Pancreas (tissue), 10 donors: ENCODE results near the gene PYURF. TPM values are rescaled to one million over a fixed set of nuclear protein-coding genes. Genes with fewer than 3 reads are reported as not detected.
A peak's percentile ranks its signal among the peaks of the same experiment; 100 is the strongest.

Source experiments
- ATAC-seq, 4 donors: fragments of 200-7000 bp; cut with Tn5 transposase; one replicate each; pipeline versions ENCODE4 v1.8.0 to v1.9.1; 2020; ENCODE audit warnings: mild to moderate bottlenecking in 4 of 4, moderate library complexity in 4 of 4
- DNase-seq, 6 donors: peaks; one replicate each; pipeline ENCODE4 v3.0.0-alpha.2; 2020
- FAIRE-seq: peaks from 2 replicates; lab custom pipeline; 2012; peaks lifted over from hg19 to GRCh38; lab: Jason Lieb, UNC
- H3K27ac ChIP-seq, 4 donors: fragments of 200-600 bp; sonication (generic); 1 replicate in 3 of 4; 2 replicates in 1 of 4; pipeline versions ENCODE4 v1.5.0 to v1.8.0; 2020
- H3K27me3 ChIP-seq, 4 donors: fragments of 200-600 bp; one replicate each; pipeline ENCODE4 v1.8.0; 2021
- H3K36me3 ChIP-seq, 3 donors: fragments of 200-600 bp; sonication (generic) in 1 of 3; one replicate each; pipeline versions ENCODE4 v1.5.0 to v1.8.0; 2020 to 2021
- H3K4me1 ChIP-seq, 3 donors: fragments of 200-600 bp; one replicate each; pipeline ENCODE4 v1.8.0; 2021
- H3K4me3 ChIP-seq, 4 donors: fragments of 200-600 bp; sonication (generic) in 2 of 4; one replicate each; pipeline versions ENCODE4 v1.5.0 to v1.8.0; 2020 to 2021
- H3K9me3 ChIP-seq, 4 donors: fragments of 200-600 bp; one replicate each; pipeline ENCODE4 v1.8.0; 2021
- CTCF ChIP-seq, 4 donors: fragments of 200-600 bp; sonication (generic) in 3 of 4; IDR thresholded peaks; one replicate each; pipeline versions ENCODE4 v1.5.0 to v1.8.0; 2021; ENCODE audit warnings: antibody characterized with exemption in 4 of 4
- WGBS, 2 donors: extraction: QIAGEN DNeasy Blood & Tissue Kit; methylation state at CpG; one replicate each; pipeline ENCODE4 v1.1.7; 2013; 5-methylcytosine and 5-hydroxymethylcytosine counted together
- intact Hi-C, 3 donors: fragments of 100-400 bp; cut with DNase I; formaldehyde crosslinking; loops; one replicate each; pipeline versions ENCODE4 v1.11.1 to v1.14.2; 2022
- polyA plus RNA-seq, 2 donors: library from polyadenylated mRNA; stranded (reverse); fragments of 200-250 nt; gene quantifications; one replicate each; pipeline ENCODE4 v1.2.3, GENCODE V29; 2013
- total RNA-seq, 6 donors: library from RNA; stranded (reverse); fragmentation: NEBNext Ultra II Directional in 4 of 6; extraction: Animal tissue kit (Norgen Biotek cat#: 25700) in 4 of 6; gene quantifications; one replicate each; pipeline versions ENCODE4 v1.2.1 to v1.2.4, GENCODE V29; 2021 to 2023
- donor health status: healthy with polysubstance abuse.
- donor health status: DM: no; HTN: no; CAD: no; lungs with moderate emphysema.
- donor health status: DM: no; HTN: no; CAD: no.
- donor health status: control.
- donor health status: control.
- donor health status: Bipolar disorder and iron deficiency.
- donor health status: DM: yes; HTN: yes; CAD: no.
- donor health status: DM: no; HTN: no; CAD: no.
- donor health status: DM: no; HTN: no; CAD: no.
- donor health status: DM: yes; HTN: yes; CAD: no.

Gene PYURF
- total RNA-seq (10 to 100 TPM; 22.6 to 39.1 (median 34.2) TPM), polyA plus RNA-seq (10 to 100 TPM; 35.3 to 66.6 TPM)

GRCh38 chr4:88523325-88524129 is at the start of gene PYURF:
TSS of gene PYURF (minus strand) at chr4:88523776. CDS start at chr4:88523700, 76 bp downstream.
- DNase-seq (peak; percentile 92 to 97 (median 95)), ATAC-seq (peak; percentile 97 to 98 (median 98)), FAIRE-seq (no peak)
- H3K27me3 ChIP-seq = no peaks in the 10 kb centered on the region
- H3K9me3 ChIP-seq = no peaks in the 10 kb centered on the region
- peaks cover 5 to 20% (median 17%) of the 10 kb centered on the region in 3 donors for H3K4me1 ChIP-seq
- TF ChIP-seq CTCF (IDR thresholded peaks at IDR 0.05) = no peak
- H3K4me3 ChIP-seq = peak within 1 kb of the TSS; percentile 72 to 84 (median 78)
- peak within 1 kb of the TSS; percentile 74 to 83 (median 81) for H3K27ac ChIP-seq
- H3K36me3 ChIP-seq = peaks cover 0 to 12% (median 0%) of the 10 kb centered on the region in 3 donors
- 0% methylated on average over 60 to 68 of the region's 68 CpGs for WGBS, 2 donors
- intact Hi-C loops = no loop called here

- no peaks in the 10 kb centered on the region for H3K4me1 ChIP-seq
- intact Hi-C loops = no loop called here
- no peaks in the 10 kb centered on the region for H3K36me3 ChIP-seq
- no peaks in the 10 kb centered on the region for H3K9me3 ChIP-seq
- ATAC-seq (no peak), FAIRE-seq (no peak), DNase-seq (no peak)
- no peak for TF ChIP-seq CTCF (IDR thresholded peaks at IDR 0.05)
- no peaks in the 10 kb centered on the region for H3K27me3 ChIP-seq
- no peak overlapping the region for H3K27ac ChIP-seq
- no peak overlapping the region for H3K4me3 ChIP-seq
Measured at GRCh38 chr4:88570001-88570400, 46.4 kb upstream of the PYURF start.

- H3K27me3 ChIP-seq = no peaks in the 10 kb centered on the region
- ATAC-seq = no peak
Measured at GRCh38 chr4:88567591-88567990, 44.0 kb upstream of the PYURF start.

GRCh38 chr4:88549815-88550214 is 26.2 kb upstream of the PYURF start:
- 76 to 84% methylated on average over 7 of the region's 7 CpGs for WGBS, 2 donors
- no peaks in the 10 kb centered on the region for H3K27me3 ChIP-seq
- intact Hi-C loops = no loop called here
- H3K4me1 ChIP-seq = no peaks in the 10 kb centered on the region
- no peaks in the 10 kb centered on the region for H3K36me3 ChIP-seq
- FAIRE-seq (no peak), DNase-seq (no peak), ATAC-seq (no peak)
- no peak overlapping the region for H3K4me3 ChIP-seq
- no peaks in the 10 kb centered on the region for H3K9me3 ChIP-seq
- no peak for TF ChIP-seq CTCF (IDR thresholded peaks at IDR 0.05)
- no peak overlapping the region for H3K27ac ChIP-seq

More at GRCh38 chr4:88567591-88567990, 44.0 kb upstream of the PYURF start:
- Histone ChIP-seq H3K36me3 (no peaks in the 10 kb centered on the region), H3K9me3 (no peaks in the 10 kb centered on the region), H3K4me3 (no peak overlapping the region), H3K4me1 (no peaks in the 10 kb centered on the region), H3K27ac (no peak overlapping the region)
- 92 to 100% methylated on average over 1 of the region's 1 CpG for WGBS, 2 donors
- FAIRE-seq (no peak), DNase-seq (no peak)
- intact Hi-C loops = no loop called here
- TF ChIP-seq CTCF (IDR thresholded peaks at IDR 0.05) = no peak
